HepG2 (cell line): Measurements from ENCODE around the gene KCNQ1OT1. TPM values are rescaled to one million over a fixed set of nuclear protein-coding genes. Genes with fewer than 3 reads are reported as not detected.

Experiments
- ATAC-seq: fragments of 200-7000 bp; cut with Tn5 transposase; 3 replicates; pipeline ENCODE4 v1.9.1; 2020; ENCODE audit warnings: mild to moderate bottlenecking, moderate library complexity
- BruUV-seq: library from RNA; stranded (reverse); fragments of 400-500 nt; replicated peaks from 2 replicates; lab custom pipeline; 2021; lab: Mats Ljungman, UMichigan
- CTCF ChIA-PET: fragments of 300-600 bp; formaldehyde crosslinking; extraction: SDS; loops from one replicate; lab custom pipeline; 2021; ENCODE audit warnings: low total read pairs, inconsistent platforms, low intra/inter-chr PET ratio; lab: Yijun Ruan, JAX
- POLR2A ChIA-PET: fragments of 350-600 bp; sonication (Branson Sonifier 250); formaldehyde crosslinking; loops from one replicate; lab custom pipeline; 2020; ENCODE audit warnings: antibody characterized with exemption, inconsistent platforms; lab: Yijun Ruan, JAX
- DNase-seq: peaks from one replicate; pipeline ENCODE4 v3.0.0-alpha.2; 2015; ENCODE audit warnings: low spot score
- FAIRE-seq: peaks from 3 replicates; lab custom pipeline; 2011; peaks lifted over from hg19 to GRCh38; lab: Jason Lieb, UNC
- H2AFZ ChIP-seq: one replicate; pipeline ENCODE4 v1.6.1; 2011; ENCODE audit warnings: low read length, inconsistent platforms
- H3K27ac ChIP-seq: fragments of 300-600 bp; 3 replicates; pipeline ENCODE4 v1.8.0; 2011; ENCODE audit warnings: mixed run types, mild to moderate bottlenecking, mixed read lengths, low read length, inconsistent platforms; ENCODE audit not compliant: insufficient read depth; ENCODE audit errors: extremely low read length
- H3K27me3 ChIP-seq, 2 experiments: fragments of 200-600 bp in 1 of 2; 2 replicates in 1 of 2; 3 replicates in 1 of 2; pipeline versions ENCODE4 v1.6.0 to v1.8.0; 2011; ENCODE audit warnings: low read length in 2 of 2, mild to moderate bottlenecking in 2 of 2, moderate library complexity in 2 of 2, inconsistent platforms in 1 of 2; ENCODE audit not compliant: insufficient read depth in 2 of 2, control insufficient read depth in 1 of 2
- H3K36me3 ChIP-seq, 2 experiments: fragments of 200-600 bp in 1 of 2; replicated peaks in 1 of 2; 2 replicates in 1 of 2; 3 replicates in 1 of 2; pipeline versions ENCODE4 v1.5.1 to v1.8.0; 2011; ENCODE audit warnings: low read length in 2 of 2, inconsistent platforms in 1 of 2; ENCODE audit not compliant: insufficient read depth in 2 of 2, control insufficient read depth in 1 of 2
- H3K4me1 ChIP-seq: 2 replicates; pipeline ENCODE4 v1.5.1; 2012; ENCODE audit warnings: low read length, inconsistent platforms; ENCODE audit not compliant: insufficient read depth
- H3K4me2 ChIP-seq: 2 replicates; pipeline ENCODE4 v1.6.0; 2011; ENCODE audit warnings: low read depth, low read length, inconsistent platforms
- H3K4me3 ChIP-seq, 3 experiments: fragments of 200-600 bp in 1 of 3; sonication (generic), shearing (Covaris generic) in 1 of 3; replicated peaks in 1 of 3; 2 replicates each; pipeline ENCODE4 v1.5.1; 2011 to 2016; ENCODE audit warnings: low read length in 3 of 3, inconsistent platforms in 2 of 3, low read depth in 2 of 3, mild to moderate bottlenecking in 2 of 3, control low read depth in 1 of 3, mixed read lengths in 1 of 3; ENCODE audit not compliant: insufficient read depth in 1 of 3
- H3K79me2 ChIP-seq: one replicate; pipeline ENCODE4 v1.6.1; 2011; ENCODE audit warnings: low read length, inconsistent platforms; ENCODE audit not compliant: insufficient read depth
- H3K9ac ChIP-seq: 2 replicates; pipeline ENCODE4 v1.6.0; 2011; ENCODE audit warnings: mild to moderate bottlenecking, low read depth, low read length, inconsistent platforms; ENCODE audit not compliant: insufficient read depth
- H3K9me3 ChIP-seq: 2 replicates; pipeline ENCODE4 v1.5.1; 2012; ENCODE audit warnings: mild to moderate bottlenecking, low read length
- H4K20me1 ChIP-seq: 2 replicates; pipeline ENCODE4 v1.6.0; 2011; ENCODE audit warnings: inconsistent platforms, mild to moderate bottlenecking, low read length, moderate library complexity; ENCODE audit not compliant: insufficient read depth
- AHR ChIP-seq: IDR thresholded peaks from 2 replicates; pipeline ENCODE4 v1.6.1; 2018; ENCODE audit warnings: missing genetic modification reagents, missing compliant biosample characterization
- ERF ChIP-seq: IDR thresholded peaks from 2 replicates; pipeline ENCODE4 v1.6.1; 2018; ENCODE audit warnings: missing biosample characterization, missing genetic modification reagents
- HHEX ChIP-seq: IDR thresholded peaks from 2 replicates; pipeline ENCODE4 v1.6.1; 2016; ENCODE audit warnings: control low read depth
- HNF4G ChIP-seq, 2 experiments: sonication (generic) in 1 of 2; formaldehyde crosslinking in 1 of 2; IDR thresholded peaks; 2 replicates each; pipeline versions ENCODE4 v1.4.0 to v1.6.1; 2011 to 2020; ENCODE audit warnings: borderline replicate concordance in 2 of 2, low read depth in 2 of 2, mild to moderate bottlenecking in 2 of 2, low read length in 1 of 2, missing genetic modification reagents in 1 of 2, moderate library complexity in 1 of 2
- MTF1 ChIP-seq: sonication (generic); formaldehyde crosslinking; IDR thresholded peaks from 2 replicates; pipeline ENCODE4 v1.5.0; 2020; ENCODE audit warnings: missing genetic modification reagents
- NCOA2 ChIP-seq: sonication (generic); formaldehyde crosslinking; IDR thresholded peaks from 2 replicates; pipeline ENCODE4 v1.8.0; 2022; ENCODE audit warnings: inconsistent platforms
- NCOR1 ChIP-seq: fragments of 200-600 bp; sonication (generic); IDR thresholded peaks from 2 replicates; pipeline ENCODE4 v1.7.0; 2017; ENCODE audit warnings: antibody characterized with exemption, low read length, borderline replicate concordance
- PHF21A ChIP-seq: sonication (generic); formaldehyde crosslinking; IDR thresholded peaks from 2 replicates; pipeline ENCODE4 v1.5.0; 2020; ENCODE audit warnings: mild to moderate bottlenecking, missing genetic modification reagents
- TRIM24 ChIP-seq: sonication (generic); formaldehyde crosslinking; IDR thresholded peaks from 2 replicates; pipeline ENCODE4 v1.8.0; 2022; ENCODE audit warnings: mild to moderate bottlenecking, missing genetic modification reagents
- ZBTB8A ChIP-seq: sonication (generic); formaldehyde crosslinking; IDR thresholded peaks from 2 replicates; pipeline ENCODE4 v1.4.0; 2020; ENCODE audit warnings: mild to moderate bottlenecking, low read depth, missing genetic modification reagents, borderline replicate concordance
- ZFP36L1 ChIP-seq: sonication (generic); formaldehyde crosslinking; IDR thresholded peaks from 2 replicates; pipeline ENCODE4 v1.8.0; 2022; ENCODE audit warnings: mild to moderate bottlenecking, missing genetic modification reagents, moderate library complexity
- ZNF567 ChIP-seq: sonication (generic); formaldehyde crosslinking; IDR thresholded peaks from 2 replicates; pipeline ENCODE4 v1.8.1; 2023; ENCODE audit warnings: mild to moderate bottlenecking, missing genetic modification reagents, borderline replicate concordance
- WGBS: methylation state at CpG from one replicate; pipeline ENCODE4 v1.1.6; 2017; ENCODE audit warnings: low lambda C conversion rate; 5-methylcytosine and 5-hydroxymethylcytosine counted together
- in situ Hi-C: cut with HindIII; loops from 2 replicates; pipeline ENCODE4 v1.10.0; 2017; ENCODE audit warnings: low pct_unique_long_range_greater_than_20kb; ENCODE audit not compliant: extremely low pct_ligation_motif_present
- intact Hi-C: fragments of 100-400 bp; cut with micrococcal nuclease; formaldehyde crosslinking; loops from one replicate; pipeline ENCODE4 v1.10.0; 2022; ENCODE audit not compliant: unreplicated experiment
- polyA plus RNA-seq, 8 experiments: library from polyadenylated mRNA; depleted of rRNA in 3 of 8; stranded (reverse) in 7 of 8; unstranded in 1 of 8; fragments of >200 nt; fragmentation: Illumina TruSeq in 4 of 8; extraction: Trizol in 4 of 8; gene quantifications; 2 replicates each; pipeline versions ENCODE4 v1.2.1 to v1.2.3, GENCODE V29; 2011 to 2016; ENCODE audit warnings: low read depth in 4 of 8, missing spikeins in 1 of 8, mixed read lengths in 1 of 8; ENCODE audit not compliant: insufficient read depth in 1 of 8
- total RNA-seq, 5 experiments: library from RNA; depleted of rRNA; stranded (reverse); fragments of >200 nt; fragmentation: Illumina TruSeq; extraction: Trizol; gene quantifications; 2 replicates each; pipeline ENCODE4 v1.2.3, GENCODE V29; 2016; ENCODE audit warnings: low read depth in 1 of 5
- TF ChIP-seq, protein P1 (sequence below): sonication (generic); formaldehyde crosslinking; IDR thresholded peaks from 2 replicates; pipeline ENCODE4 v1.4.0; 2020; ENCODE audit warnings: missing genetic modification reagents, borderline replicate concordance
- TF ChIP-seq, protein P2 (sequence below): sonication (generic); formaldehyde crosslinking; IDR thresholded peaks from 2 replicates; pipeline ENCODE4 v1.4.0; 2020; ENCODE audit warnings: missing genetic modification reagents

KCNQ1OT1 gene
- total and polyA plus RNA-seq, 2 of the 13 experiments (the other 11 are each of a cell fraction or from before 2014, with no cell fraction given) = 1.3 to 18.9 TPM

DNA sequence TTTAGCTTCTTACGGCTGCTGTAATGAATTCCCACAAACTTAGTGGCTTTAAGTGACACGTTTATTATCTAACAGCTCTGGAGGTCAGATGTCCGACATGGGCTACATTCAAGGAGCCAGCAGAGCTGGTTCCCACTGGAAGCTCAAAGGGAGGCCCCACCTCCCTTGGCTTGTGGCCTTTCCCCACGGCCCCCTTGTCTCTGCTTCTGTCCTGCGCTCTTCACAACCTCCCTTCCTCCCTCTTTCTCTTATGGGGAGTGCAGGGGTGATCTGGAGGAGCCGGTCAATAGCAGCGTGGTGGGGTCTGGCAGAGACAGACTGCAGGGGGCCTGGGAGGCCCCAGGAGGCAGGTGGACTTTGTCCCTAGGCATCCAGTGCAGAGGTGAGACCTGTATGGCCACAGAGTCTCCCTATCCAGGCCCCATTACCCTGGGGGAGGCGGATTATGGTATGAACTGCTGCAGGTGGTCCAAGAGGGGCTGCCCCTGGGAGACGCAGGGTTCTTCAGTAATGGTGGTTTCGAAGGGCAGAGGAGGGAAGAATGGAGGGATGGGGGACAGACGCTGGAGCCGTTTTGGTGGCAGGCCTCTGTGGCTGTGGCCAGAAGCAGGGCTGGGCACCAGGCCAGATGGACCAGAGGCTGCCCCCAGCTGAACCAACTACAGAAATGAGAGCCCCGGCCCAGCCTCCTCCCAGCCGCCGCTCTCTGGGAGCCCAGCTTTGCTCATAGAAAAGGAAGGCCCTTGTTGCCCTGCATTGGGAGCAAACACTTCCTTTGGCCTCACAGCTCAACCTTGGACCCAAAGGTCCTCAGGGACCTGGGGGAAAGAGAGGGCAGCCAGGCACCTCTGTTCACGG is 30.7 kb upstream of the KCNQ1OT1 start:
- peak overlapping the region; percentile 99 for H3K27ac ChIP-seq
- POLR2A ChIA-PET = interaction anchor here (0.6 to 10.7 kb wide), 23 partner anchors 11 to 519 kb away, joined by 3 to 201 read pairs (median 7); partner anchors contain the start of gene KCNQ1OT1
- DNase-seq = peak; percentile 91
- H3K79me2 ChIP-seq = peaks cover 54% of the 10 kb centered on the region
- H3K4me2 ChIP-seq = peak overlapping the region; percentile 96
- H3K4me3 ChIP-seq = peak overlapping the region; percentile 61 to 82 (median 77)
- BruUV-seq = no TSS peak
- ATAC-seq = peak; percentile 42
- intact Hi-C loops = loop anchor here (1.0 to 5.0 kb wide), 4 partner anchors 30 to 76 kb away; no protein-coding TSS in a partner anchor
- in situ Hi-C loops = loop anchor here (5.0 to 25.0 kb wide), 2 partner anchors 33 to 518 kb away; partner anchors contain the start of gene KCNQ1OT1
- peak; percentile 79 for FAIRE-seq
- no peaks in the 10 kb centered on the region for H3K9me3 ChIP-seq
- no peak overlapping the region for H2AFZ ChIP-seq
- H3K36me3 ChIP-seq = no peaks in the 10 kb centered on the region
- CTCF ChIA-PET = no interaction called here
- H3K27me3 ChIP-seq = no peaks in the 10 kb centered on the region
- H4K20me1 ChIP-seq = no peaks in the 10 kb centered on the region
- H3K9ac ChIP-seq = peak overlapping the region; percentile 96
- 3% methylated on average over 15 of the region's 16 CpGs for WGBS
- H3K4me1 ChIP-seq = peaks cover 85% of the 10 kb centered on the region
- TF ChIP-seq ZBTB8A (CRISPR knock-in tag) (no peak), NCOR1 (peak; percentile 92), HHEX (0 out of 2 replicates have a peak, but pooled peaks have one; percentile 38), ERF (CRISPR knock-in tag) (peak; percentile 21), ZNF567 (CRISPR knock-in tag) (no peak), PHF21A (0 out of 2 replicates have a peak, but pooled peaks have one; percentile 22), AHR (CRISPR knock-in tag) (0 out of 2 replicates have a peak, but pooled peaks have one; percentile 24), HNF4G (IDR thresholded peaks at IDR 0.05; ENCODE audit: borderline replicate concordance, low read depth, low read length) (peak; percentile 92), HNF4G (CRISPR knock-in tag; IDR thresholded peaks at IDR 0.05; ENCODE audit: borderline replicate concordance, low read depth) (peak; percentile 88; the same call in 1 of the 2 replicates), TRIM24 (CRISPR knock-in tag) (no peak), MTF1 (CRISPR knock-in tag) (no peak), ZFP36L1 (no peak), NCOA2 (peak; percentile 65)
- TF ChIP-seq, protein P1, sequence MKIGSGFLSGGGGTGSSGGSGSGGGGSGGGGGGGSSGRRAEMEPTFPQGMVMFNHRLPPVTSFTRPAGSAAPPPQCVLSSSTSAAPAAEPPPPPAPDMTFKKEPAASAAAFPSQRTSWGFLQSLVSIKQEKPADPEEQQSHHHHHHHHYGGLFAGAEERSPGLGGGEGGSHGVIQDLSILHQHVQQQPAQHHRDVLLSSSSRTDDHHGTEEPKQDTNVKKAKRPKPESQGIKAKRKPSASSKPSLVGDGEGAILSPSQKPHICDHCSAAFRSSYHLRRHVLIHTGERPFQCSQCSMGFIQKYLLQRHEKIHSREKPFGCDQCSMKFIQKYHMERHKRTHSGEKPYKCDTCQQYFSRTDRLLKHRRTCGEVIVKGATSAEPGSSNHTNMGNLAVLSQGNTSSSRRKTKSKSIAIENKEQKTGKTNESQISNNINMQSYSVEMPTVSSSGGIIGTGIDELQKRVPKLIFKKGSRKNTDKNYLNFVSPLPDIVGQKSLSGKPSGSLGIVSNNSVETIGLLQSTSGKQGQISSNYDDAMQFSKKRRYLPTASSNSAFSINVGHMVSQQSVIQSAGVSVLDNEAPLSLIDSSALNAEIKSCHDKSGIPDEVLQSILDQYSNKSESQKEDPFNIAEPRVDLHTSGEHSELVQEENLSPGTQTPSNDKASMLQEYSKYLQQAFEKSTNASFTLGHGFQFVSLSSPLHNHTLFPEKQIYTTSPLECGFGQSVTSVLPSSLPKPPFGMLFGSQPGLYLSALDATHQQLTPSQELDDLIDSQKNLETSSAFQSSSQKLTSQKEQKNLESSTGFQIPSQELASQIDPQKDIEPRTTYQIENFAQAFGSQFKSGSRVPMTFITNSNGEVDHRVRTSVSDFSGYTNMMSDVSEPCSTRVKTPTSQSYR (CRISPR knock-in tag) = peak; percentile 58; the same call in 1 of the 2 replicates
- TF ChIP-seq, protein P2, sequence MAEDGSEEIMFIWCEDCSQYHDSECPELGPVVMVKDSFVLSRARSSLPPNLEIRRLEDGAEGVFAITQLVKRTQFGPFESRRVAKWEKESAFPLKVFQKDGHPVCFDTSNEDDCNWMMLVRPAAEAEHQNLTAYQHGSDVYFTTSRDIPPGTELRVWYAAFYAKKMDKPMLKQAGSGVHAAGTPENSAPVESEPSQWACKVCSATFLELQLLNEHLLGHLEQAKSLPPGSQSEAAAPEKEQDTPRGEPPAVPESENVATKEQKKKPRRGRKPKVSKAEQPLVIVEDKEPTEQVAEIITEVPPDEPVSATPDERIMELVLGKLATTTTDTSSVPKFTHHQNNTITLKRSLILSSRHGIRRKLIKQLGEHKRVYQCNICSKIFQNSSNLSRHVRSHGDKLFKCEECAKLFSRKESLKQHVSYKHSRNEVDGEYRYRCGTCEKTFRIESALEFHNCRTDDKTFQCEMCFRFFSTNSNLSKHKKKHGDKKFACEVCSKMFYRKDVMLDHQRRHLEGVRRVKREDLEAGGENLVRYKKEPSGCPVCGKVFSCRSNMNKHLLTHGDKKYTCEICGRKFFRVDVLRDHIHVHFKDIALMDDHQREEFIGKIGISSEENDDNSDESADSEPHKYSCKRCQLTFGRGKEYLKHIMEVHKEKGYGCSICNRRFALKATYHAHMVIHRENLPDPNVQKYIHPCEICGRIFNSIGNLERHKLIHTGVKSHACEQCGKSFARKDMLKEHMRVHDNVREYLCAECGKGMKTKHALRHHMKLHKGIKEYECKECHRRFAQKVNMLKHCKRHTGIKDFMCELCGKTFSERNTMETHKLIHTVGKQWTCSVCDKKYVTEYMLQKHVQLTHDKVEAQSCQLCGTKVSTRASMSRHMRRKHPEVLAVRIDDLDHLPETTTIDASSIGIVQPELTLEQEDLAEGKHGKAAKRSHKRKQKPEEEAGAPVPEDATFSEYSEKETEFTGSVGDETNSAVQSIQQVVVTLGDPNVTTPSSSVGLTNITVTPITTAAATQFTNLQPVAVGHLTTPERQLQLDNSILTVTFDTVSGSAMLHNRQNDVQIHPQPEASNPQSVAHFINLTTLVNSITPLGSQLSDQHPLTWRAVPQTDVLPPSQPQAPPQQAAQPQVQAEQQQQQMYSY = no peak
